Measurements from ENCODE around the gene NKD2. TPM values are rescaled to one million over a fixed set of nuclear protein-coding genes. Genes with fewer than 3 reads are reported as not detected.

NKD2 gene
- total and polyA plus RNA-seq, 12 donors, result 0.22 to 32.8 (median 10.8) TPM

GRCh38 chr5:1032011-1032410, 23.4 kb downstream of the NKD2 start:
- intact Hi-C loops (cut with DNase I), result no loop called here
- WGBS, 4 donors, result 80 to 93% (median 82%) methylated on average over 12 to 16 of the region's 16 CpGs

GRCh38 chr5:1032551-1033027, 24.0 kb downstream of the NKD2 start:
- Histone ChIP-seq H3K36me3 (replicated peaks in 1 of 2) (no peaks in the 10 kb centered on the region), H3K9me3 (replicated peaks in 1 of 3) (no peaks in the 10 kb centered on the region), H3K27ac (no peak overlapping the region), H3K27me3 (no peaks in the 10 kb centered on the region), H3K4me1 (replicated peaks in 1 of 2) (no peaks in the 10 kb centered on the region), H3K4me3 (no peak overlapping the region)
- DNase-seq, result no peak
- TF ChIP-seq CTCF (IDR thresholded peaks at IDR 0.05) (no peak), POLR2A (IDR thresholded peaks at IDR 0.05) (no peak)
- intact Hi-C loops (cut with DNase I), result no loop called here
- WGBS, 4 donors, result 85 to 95% (median 89%) methylated on average over 10 to 14 of the region's 14 CpGs

More at GRCh38 chr5:1032011-1032410, 23.4 kb downstream of the NKD2 start:
- no peaks in the 10 kb centered on the region for H3K4me1 ChIP-seq (replicated peaks in 1 of 2)
- DNase-seq, result no peak
- no peaks in the 10 kb centered on the region for H3K36me3 ChIP-seq (replicated peaks in 1 of 2)
- H3K4me3 ChIP-seq, result no peak overlapping the region
- no peak for TF ChIP-seq POLR2A (IDR thresholded peaks at IDR 0.05)
- TF ChIP-seq CTCF (IDR thresholded peaks at IDR 0.05), result no peak
- no peak overlapping the region for H3K27ac ChIP-seq
- H3K9me3 ChIP-seq (replicated peaks in 1 of 3), result no peaks in the 10 kb centered on the region
- no peaks in the 10 kb centered on the region for H3K27me3 ChIP-seq

- H3K27me3 ChIP-seq, result no peaks in the 10 kb centered on the region
- no peak for TF ChIP-seq POLR2A (IDR thresholded peaks at IDR 0.05)
- no peak for TF ChIP-seq CTCF (IDR thresholded peaks at IDR 0.05)
- H3K4me1 ChIP-seq (replicated peaks in 1 of 2), result no peaks in the 10 kb centered on the region
- no peaks in the 10 kb centered on the region for H3K36me3 ChIP-seq (replicated peaks in 1 of 2)
- no peak overlapping the region for H3K27ac ChIP-seq
- no peaks in the 10 kb centered on the region for H3K9me3 ChIP-seq (replicated peaks in 1 of 3)
- no peak overlapping the region for H3K4me3 ChIP-seq
- no peak for DNase-seq
- intact Hi-C loops (cut with DNase I), result no loop called here
- WGBS, 4 donors, result 85 to 92% (median 88%) methylated on average over 19 to 26 of the region's 26 CpGs
Measured at GRCh38 chr5:1033178-1033577, 24.6 kb downstream of the NKD2 start.

- Histone ChIP-seq H3K9me3 (replicated peaks in 1 of 3) (no peaks in the 10 kb centered on the region), H3K4me1 (replicated peaks in 1 of 2) (no peaks in the 10 kb centered on the region), H3K36me3 (replicated peaks in 1 of 2) (no peaks in the 10 kb centered on the region), H3K27me3 (no peaks in the 10 kb centered on the region), H3K27ac (no peak overlapping the region), H3K4me3 (no peak overlapping the region)
- peak in 1 of 7 donors; percentile 9 for DNase-seq
- intact Hi-C loops (cut with DNase I), result no loop called here
- 71 to 84% (median 82%) methylated on average over 19 to 29 of the region's 29 CpGs for WGBS, 4 donors
- TF ChIP-seq POLR2A (IDR thresholded peaks at IDR 0.05), result no peak
Measured at GRCh38 chr5:1033606-1034420, 25.2 kb downstream of the NKD2 start.

Data from adrenal gland (tissue), 12 donors.